Measurements from ENCODE around the gene PRSS53.
A peak's percentile ranks its signal among the peaks of the same experiment; 100 is the strongest.
"Not testable (repeated sequence)": the region's sequence is repeated elsewhere in the genome, so short reads cannot be mapped to it uniquely, and the experiment has no call there.

The PRSS53 gene

GRCh38 chr16:31110106-31111034 is 21.6 kb upstream of the PRSS53 start:
- Mint-ChIP-seq H3K27me3 (no peaks in the 10 kb centered on the region), H3K36me3 (ENCODE audit: low read depth) (peaks cover 54% of the 10 kb centered on the region), H3K4me3 (peak overlapping the region; percentile 88), H3K4me1 (ENCODE audit: low read depth) (peaks cover 75% of the 10 kb centered on the region), H3K9me3 (no peaks in the 10 kb centered on the region), H3K27ac (peak overlapping the region; percentile 75)
- intact Hi-C loops (cut with micrococcal nuclease): no loop called here

GRCh38 chr16:31109622-31110021 is 20.9 kb upstream of the PRSS53 start:
- Mint-ChIP-seq H3K27ac (peak overlapping the region; percentile 75), H3K27me3 (no peaks in the 10 kb centered on the region), H3K9me3 (no peaks in the 10 kb centered on the region), H3K36me3 (ENCODE audit: low read depth) (peaks cover 48% of the 10 kb centered on the region), H3K4me3 (peak overlapping the region; percentile 88), H3K4me1 (ENCODE audit: low read depth) (peaks cover 70% of the 10 kb centered on the region)
- intact Hi-C loops (cut with micrococcal nuclease): loop anchor here (5.0 kb wide), 2 partner anchors 33 to 37 kb away; partner anchors contain the start of genes ZNF646 and ZNF668

- Mint-ChIP-seq H3K4me1 (ENCODE audit: low read depth) (peaks cover 65% of the 10 kb centered on the region), H3K4me3 (peak overlapping the region; percentile 88), H3K9me3 (no peaks in the 10 kb centered on the region), H3K27me3 (no peaks in the 10 kb centered on the region), H3K36me3 (ENCODE audit: low read depth) (peaks cover 46% of the 10 kb centered on the region), H3K27ac (peak overlapping the region; percentile 75)
- intact Hi-C loops (cut with micrococcal nuclease): loop anchor here (5.0 kb wide), 2 partner anchors 33 to 37 kb away; partner anchors contain the start of genes ZNF646 and ZNF668
Observed at GRCh38 chr16:31108794-31109558, 20.2 kb upstream of the PRSS53 start.

GRCh38 chr16:31108035-31108793 is 19.5 kb upstream of the PRSS53 start, which contains the start of gene BCKDK:
TSS of gene BCKDK (plus strand) at chr16:31108386. CDS start at chr16:31109224, 838 bp downstream.
- intact Hi-C loops (cut with micrococcal nuclease): loop anchor here (5.0 kb wide), 2 partner anchors 34 to 36 kb away; partner anchors contain the start of genes ZNF646 and ZNF668

DNA sequence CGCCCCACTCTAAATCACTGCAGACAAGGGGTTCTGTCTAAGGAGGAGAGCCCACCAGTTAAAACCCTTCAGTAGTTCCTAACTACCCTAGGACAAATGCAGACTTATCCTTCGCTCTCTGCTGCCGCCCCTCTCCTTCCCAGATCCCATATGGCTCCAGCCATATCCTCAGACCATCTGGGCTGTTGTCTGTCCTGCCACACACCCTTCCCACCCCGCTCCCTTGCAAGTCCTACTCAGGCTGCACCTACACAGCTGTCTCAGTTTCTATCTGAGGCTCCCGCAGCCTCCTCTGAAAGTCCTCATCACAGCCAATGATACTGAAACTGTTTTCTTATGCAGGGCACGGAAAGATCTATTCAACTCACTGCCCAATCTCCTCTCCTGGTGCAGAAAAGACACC is 18.7 kb upstream of the PRSS53 start:
- Mint-ChIP-seq H3K4me1 (ENCODE audit: low read depth) (peaks cover 50% of the 10 kb centered on the region), H3K36me3 (ENCODE audit: low read depth) (peaks cover 40% of the 10 kb centered on the region), H3K9me3 (no peaks in the 10 kb centered on the region), H3K27ac (peak overlapping the region; percentile 75), H3K4me3 (no peak overlapping the region), H3K27me3 (no peaks in the 10 kb centered on the region)
- intact Hi-C loops (cut with micrococcal nuclease): loop anchor here (5.0 kb wide), 2 partner anchors 35 kb away; partner anchors contain the start of genes ZNF646 and ZNF668

More at GRCh38 chr16:31108035-31108793, 19.5 kb upstream of the PRSS53 start, which contains the start of gene BCKDK:
- no peaks in the 10 kb centered on the region for H3K9me3 Mint-ChIP-seq
- H3K27ac Mint-ChIP-seq: peak within 1 kb of the TSS; percentile 75
- H3K27me3 Mint-ChIP-seq: no peaks in the 10 kb centered on the region
- peaks cover 46% of the 10 kb centered on the region for H3K36me3 Mint-ChIP-seq (ENCODE audit: low read depth)
- peak within 1 kb of the TSS; percentile 88 for H3K4me3 Mint-ChIP-seq
- peaks cover 58% of the 10 kb centered on the region for H3K4me1 Mint-ChIP-seq (ENCODE audit: low read depth)

DNA sequence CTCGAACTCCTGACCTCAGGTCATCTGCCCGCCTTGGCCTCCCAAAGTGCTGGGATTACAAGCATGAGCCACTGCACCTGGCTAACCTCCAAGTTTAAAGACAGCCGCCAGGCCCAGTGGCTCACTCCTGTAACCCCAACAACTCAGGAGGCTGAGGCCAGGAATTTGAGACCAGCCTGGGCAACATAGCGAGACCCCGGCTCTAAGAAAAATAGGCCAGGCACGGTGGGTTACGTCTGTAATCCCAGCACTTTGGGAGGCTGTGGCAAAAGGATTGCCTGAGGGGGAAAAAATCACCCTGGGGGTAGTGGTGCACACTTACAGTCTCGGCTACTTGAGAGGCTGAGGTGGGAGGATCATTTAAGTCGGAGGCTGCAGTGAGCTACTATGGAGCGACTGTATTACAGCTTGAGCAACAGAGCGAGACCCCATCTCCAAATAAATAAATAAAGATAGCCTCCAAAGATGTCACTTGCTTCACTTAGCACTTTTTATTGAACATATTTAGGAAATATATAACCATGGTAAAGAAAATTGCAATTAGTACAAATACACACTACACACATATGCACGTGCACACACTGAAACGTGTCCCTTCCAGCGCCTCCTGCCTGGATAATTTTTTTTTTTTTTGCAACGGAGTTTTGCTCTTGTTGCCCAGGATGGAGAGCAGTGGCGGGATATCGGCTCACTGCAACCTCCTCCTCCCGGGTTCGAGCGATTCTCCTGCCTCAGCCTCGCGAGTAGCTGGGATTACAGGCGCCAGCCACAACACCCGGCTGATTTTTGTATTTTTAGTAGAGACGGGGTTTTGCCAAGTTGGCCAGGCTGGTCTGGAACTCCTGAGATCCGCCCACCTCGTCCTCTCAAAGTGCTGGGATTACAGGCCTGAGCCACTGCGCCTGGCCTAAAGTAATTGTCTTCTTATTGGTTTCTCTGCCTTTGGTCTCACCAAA is 18.0 kb upstream of the PRSS53 start:
- Mint-ChIP-seq H3K4me1 (ENCODE audit: low read depth) (peaks cover 44% of the 10 kb centered on the region), H3K9me3 (no peaks in the 10 kb centered on the region), H3K27me3 (no peaks in the 10 kb centered on the region), H3K27ac (peak overlapping the region; percentile 83), H3K36me3 (ENCODE audit: low read depth) (peaks cover 33% of the 10 kb centered on the region), H3K4me3 (no peak overlapping the region)
- intact Hi-C loops (cut with micrococcal nuclease): loop anchor here (5.0 kb wide), 2 partner anchors 34 to 36 kb away; partner anchors contain the start of genes ZNF646 and ZNF668

DNA sequence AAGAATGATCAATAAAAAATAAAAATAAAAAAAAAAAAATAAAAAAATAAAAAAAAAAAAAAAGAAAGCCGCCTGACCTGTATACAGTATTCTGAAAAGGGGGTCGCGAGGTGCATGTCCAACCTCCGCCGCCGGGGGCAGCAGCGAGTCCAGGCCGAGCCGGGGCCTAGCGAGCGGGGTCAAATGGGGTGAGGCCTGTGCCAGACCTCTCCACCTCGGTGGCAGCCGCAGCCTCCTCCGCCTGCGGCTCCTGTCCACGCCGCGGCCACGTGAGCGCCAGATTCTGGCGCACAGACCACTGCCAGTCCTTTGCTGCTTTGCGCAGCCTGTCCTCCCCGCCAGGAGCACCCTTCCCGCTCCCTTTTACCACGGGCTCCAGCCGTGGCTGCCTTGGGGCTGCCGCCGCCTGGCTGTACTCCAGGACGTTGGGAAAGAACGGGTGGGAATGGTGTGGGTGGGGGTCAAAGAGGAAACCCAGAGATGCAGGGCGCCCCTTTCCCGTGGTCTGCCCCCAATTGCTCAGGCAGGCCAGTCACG is 17.0 kb upstream of the PRSS53 start:
- intact Hi-C loops (cut with micrococcal nuclease): loop anchor here (5.0 kb wide), 2 partner anchors 33 to 37 kb away; partner anchors contain the start of genes ZNF646 and ZNF668
- Mint-ChIP-seq H3K27me3 (no peaks in the 10 kb centered on the region), H3K4me1 (ENCODE audit: low read depth) (peaks cover 34% of the 10 kb centered on the region), H3K4me3 (peak overlapping the region; percentile 56), H3K36me3 (ENCODE audit: low read depth) (peaks cover 23% of the 10 kb centered on the region), H3K9me3 (no peaks in the 10 kb centered on the region), H3K27ac (peak overlapping the region; percentile 83)

DNA sequence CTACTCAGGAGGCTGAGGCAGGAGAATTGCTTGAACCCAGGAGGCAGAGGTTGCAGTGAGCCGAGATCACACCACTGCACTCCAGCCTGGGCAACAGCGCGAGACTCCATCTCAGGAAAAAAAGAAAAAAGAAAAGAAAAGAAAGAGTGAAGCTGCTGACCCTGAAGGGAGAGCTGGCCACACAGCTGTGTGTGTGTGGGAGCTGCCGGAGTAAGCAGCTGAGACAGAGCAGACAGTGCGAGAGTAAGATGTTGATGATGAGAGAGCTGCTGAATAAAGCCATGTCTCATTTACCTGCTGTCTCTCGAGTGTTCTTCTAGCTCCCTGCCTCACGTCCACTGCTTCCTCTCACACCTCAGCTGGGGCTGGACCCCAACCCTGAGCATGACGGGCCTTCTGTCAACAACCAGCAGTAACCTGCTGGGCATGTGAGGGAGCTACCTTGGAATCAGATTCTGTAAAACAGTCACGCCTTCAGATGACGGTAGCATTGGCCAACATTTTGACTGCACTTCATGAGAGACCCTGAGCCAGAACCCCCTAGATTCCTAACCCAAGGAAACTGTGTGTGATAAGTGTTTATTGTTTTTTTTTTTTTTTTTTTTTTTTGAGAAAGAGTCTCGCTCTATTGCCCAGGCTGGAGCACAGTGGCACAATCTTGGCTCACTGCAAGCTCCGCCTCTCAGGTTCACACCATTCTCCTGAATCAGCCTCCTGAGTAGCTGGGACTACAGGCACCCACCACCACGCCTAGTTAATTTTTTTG is 12.3 kb upstream of the PRSS53 start:
- H3K36me3 Mint-ChIP-seq (ENCODE audit: low read depth); intact Hi-C loops (cut with micrococcal nuclease): not testable (repeated sequence)
- H3K4me1 Mint-ChIP-seq (ENCODE audit: low read depth): peaks cover 11% of the 10 kb centered on the region

GRCh38 chr16:31099860-31100638 is 11.3 kb upstream of the PRSS53 start:
- H3K9me3 Mint-ChIP-seq: peaks cover 9% of the 10 kb centered on the region
- intact Hi-C loops (cut with micrococcal nuclease): loop anchor here (10.0 kb wide), 2 partner anchors 145 to 345 kb away; partner anchors contain the start of genes SETD1A and ZNF843

More for the DNA sequence above, 12.3 kb upstream of the PRSS53 start:
- not testable (repeated sequence) for H3K27me3 Mint-ChIP-seq, H3K9me3 Mint-ChIP-seq, H3K4me3 Mint-ChIP-seq, H3K27ac Mint-ChIP-seq

GRCh38 chr16:31094424-31095120 is 5.8 kb upstream of the PRSS53 start, which contains the start of gene VKORC1:
TSS of gene VKORC1 (minus strand) at chr16:31094797. CDS start at chr16:31094729, 68 bp downstream.
- Mint-ChIP-seq H3K36me3 (ENCODE audit: low read depth) (peaks cover 36% of the 10 kb centered on the region), H3K27me3 (no peaks in the 10 kb centered on the region), H3K4me3 (peak within 1 kb of the TSS; percentile 88), H3K27ac (peak within 1 kb of the TSS; percentile 83), H3K9me3 (peaks cover under 1% of the 10 kb centered on the region), H3K4me1 (ENCODE audit: low read depth) (peaks cover 37% of the 10 kb centered on the region)
- intact Hi-C loops (cut with micrococcal nuclease): loop anchor here (1.0 to 10.0 kb wide), 5 partner anchors 20 to 350 kb away; partner anchors contain the start of genes HSD3B7, SETD1A, STX4 and ZNF646

More at GRCh38 chr16:31099860-31100638, 11.3 kb upstream of the PRSS53 start:
- no peak overlapping the region for H3K4me3 Mint-ChIP-seq
- H3K4me1 Mint-ChIP-seq (ENCODE audit: low read depth): peaks cover 14% of the 10 kb centered on the region
- no peaks in the 10 kb centered on the region for H3K27me3 Mint-ChIP-seq
- no peak overlapping the region for H3K27ac Mint-ChIP-seq
- H3K36me3 Mint-ChIP-seq (ENCODE audit: low read depth): no peaks in the 10 kb centered on the region
